Hematopoietic multipotent progenitor cell treated with erythropoietin and hydrocortisone succinate and interleukin-3 and kit ligand, for 6 days (in vitro differentiated cells): ENCODE data around the gene KLF9.
"Not testable (repeated sequence)": the region's sequence is repeated elsewhere in the genome, so short reads cannot be mapped to it uniquely, and the experiment has no call there.

Experiments used
- DNase-seq: peaks from one replicate; pipeline ENCODE4 v3.0.0-alpha.2; 2015

Gene KLF9

DNA sequence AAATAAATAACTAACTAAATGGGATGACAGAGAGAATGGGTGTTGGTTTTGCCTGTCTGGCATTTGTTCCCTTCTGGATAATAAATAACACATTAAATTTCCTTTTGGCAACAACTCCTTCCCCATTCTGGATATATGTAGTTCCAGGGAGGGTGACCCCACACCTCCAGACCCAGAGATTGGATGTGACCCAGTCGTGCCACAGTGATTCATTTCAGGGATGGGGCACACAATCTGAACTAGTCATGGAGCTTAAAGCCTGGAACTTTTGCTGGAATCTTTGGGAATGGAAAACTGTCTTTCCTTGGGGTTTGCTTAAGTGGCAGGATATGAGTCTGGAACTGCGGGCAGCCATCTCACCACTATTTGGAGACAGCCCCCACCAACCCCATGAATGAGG lies 11.3 kb downstream of the KLF9 start:
- DNase-seq: no peak

DNA sequence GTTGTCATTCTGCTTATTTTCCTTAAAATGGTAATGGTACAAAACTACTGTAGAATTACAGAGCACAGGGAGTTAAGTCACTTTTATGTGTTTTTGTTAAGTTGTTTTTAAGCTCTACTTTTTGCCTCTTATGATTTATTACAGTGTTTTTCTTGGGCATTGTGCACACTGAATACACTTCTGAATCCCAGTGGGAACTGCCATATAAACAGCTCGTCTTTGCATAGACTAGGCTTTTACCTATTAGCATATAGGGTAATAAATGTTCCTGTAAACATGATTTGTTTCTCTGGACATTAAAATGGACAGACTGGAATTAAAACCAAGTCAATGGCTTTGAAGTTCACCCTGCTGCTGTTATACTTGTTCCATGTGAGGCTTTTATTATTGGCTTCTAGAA lies 12.2 kb downstream of the KLF9 start:
- no peak for DNase-seq

DNA sequence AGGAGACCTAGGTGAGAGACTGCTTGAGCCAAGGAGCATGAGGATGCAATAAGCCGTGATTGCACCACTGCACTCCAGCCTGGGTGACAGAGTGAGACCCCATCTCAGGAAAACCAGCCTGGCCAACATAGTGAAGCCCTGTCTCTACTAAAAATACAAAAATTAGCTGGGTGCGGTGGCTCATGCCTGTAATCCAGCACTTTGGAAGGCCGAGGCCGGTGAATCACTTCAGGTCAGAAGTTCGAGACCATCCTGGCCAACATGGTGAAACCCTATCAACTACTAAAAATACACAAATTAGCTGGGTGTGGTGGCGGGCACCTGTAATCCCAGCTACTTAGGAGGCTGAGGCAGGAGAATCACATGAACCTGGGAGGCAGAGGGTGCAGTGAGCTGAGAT lies 13.2 kb downstream of the KLF9 start:
- DNase-seq: not testable (repeated sequence)

DNA sequence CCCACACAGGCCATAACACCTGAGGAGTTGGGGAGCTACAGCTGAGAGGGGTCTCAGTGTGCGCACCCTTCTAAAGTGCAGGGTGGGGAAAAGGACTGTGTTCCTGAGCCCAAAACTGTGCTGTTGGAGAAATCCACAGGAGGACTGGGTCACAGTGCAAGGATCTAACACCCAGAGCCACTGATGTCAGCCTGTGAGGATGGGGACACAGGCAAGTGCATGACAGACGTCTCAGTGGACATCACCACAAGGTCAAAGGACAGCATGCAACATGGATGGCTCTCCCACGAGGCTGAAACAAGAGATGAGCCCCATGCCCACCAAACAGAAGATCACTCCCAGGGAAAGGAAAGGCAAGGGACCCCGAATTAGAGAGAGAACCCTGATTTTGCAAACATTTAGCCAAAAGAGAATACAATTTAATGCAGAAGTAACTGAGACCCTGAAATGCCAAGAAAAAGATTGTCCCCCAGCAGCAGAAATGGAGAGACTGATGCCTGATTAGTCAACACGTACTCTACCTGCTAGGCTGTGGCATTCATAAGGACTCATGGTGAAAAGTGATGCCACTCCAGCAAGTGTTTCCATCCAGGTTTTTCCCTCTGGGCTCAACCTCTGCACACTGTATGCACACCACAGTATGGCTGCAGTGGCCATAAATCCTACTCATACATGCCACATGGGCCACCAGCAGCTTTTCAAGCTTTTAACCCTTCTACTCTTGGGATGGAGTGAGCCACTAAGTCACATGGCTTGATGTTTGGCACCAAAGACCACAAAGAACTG lies 14.2 kb downstream of the KLF9 start:
- no peak for DNase-seq

DNA sequence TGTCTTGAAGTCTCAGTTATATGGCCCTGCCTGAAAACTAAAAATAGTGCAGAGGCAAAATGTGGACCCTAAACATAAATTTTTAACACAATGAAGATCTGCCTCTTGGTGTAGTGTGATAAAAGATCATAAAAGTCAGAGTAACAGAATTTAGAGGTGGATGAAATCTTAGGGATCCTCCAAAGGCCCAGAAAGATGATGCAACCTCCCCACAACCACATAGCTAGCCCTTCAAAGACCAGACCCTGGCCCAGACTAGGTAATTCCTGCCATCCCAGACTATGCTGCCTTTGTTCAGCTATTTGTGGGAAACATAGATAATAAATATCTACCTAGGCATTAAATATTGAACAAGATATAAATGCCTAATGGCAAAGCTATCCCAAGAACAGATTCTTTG lies 15.3 kb downstream of the KLF9 start:
- no peak for DNase-seq

DNA sequence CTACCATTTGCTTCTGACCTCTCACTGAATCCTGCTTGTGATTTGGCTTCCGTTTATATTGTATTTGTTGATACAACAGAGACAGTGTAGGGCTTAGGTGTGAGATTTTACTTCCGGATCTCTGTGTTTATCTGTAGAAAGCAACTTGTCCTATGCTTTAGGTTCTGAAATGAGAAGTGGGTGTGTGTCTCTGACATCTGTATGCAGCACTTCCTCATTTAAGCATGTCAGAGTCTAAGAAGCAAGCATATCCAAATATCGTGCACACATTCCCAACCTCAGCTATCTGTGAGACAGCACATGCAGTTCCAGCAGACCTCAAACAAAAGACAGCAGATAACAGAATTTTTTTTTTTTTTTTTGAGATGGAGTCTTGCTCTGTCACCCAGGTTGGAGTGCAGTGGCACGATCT lies 16.3 kb downstream of the KLF9 start:
- peak; percentile 97 for DNase-seq

DNA sequence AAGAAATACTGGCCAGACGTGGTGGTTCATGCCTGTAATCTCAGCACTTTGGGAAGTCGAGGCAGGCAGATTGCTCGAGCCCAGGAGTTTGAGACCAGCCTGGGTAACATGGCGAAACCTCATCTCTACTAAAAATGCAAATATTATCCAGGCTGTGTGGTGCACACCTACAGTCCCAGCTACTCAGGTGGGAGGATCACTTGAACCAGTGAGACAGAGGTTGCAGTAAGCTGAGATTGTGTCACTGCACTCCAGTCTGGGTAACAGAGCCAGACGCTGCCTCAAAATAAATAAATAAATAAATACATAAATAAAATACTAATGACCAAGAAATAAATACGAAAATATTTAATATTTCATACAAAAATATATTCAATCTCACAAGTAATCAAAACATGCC lies 18.8 kb downstream of the KLF9 start:
- DNase-seq: no peak

DNA sequence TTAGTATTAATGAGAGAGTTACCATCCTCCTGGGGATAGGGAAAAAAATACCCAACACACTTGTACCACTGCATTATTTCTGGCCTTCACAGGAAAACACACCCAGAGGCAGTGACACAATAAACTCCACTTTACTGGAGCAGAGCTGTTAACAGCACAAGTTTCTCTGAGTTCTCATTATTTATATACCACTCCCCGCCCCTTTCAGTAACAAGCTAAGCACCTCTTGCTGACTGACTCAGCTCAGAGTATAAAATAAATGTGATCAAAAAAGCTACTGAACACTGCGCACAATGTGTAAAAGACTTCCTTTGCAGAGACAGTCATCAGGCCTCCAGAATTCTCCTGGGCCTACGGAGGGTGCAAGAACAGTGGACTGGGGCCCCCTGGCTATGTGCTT lies 21.6 kb downstream of the KLF9 start:
- no peak for DNase-seq

DNA sequence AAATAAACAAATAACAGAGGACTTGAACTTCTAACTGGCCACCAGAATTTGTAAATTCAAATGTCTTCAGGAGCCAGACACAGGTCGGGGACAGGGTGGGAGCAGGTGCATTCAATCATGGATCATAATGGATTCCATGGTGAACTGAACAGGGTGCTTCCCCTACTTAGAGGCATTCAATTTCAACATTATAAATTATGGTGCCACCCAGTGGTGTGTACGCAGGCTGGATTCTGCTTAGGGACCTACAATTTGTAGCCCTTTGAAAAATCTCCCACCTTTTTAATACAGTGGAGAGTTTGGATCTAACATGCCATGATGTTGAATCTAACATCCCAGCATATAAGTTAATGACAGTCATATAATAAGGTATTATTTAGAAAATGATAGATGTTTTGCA lies 22.3 kb downstream of the KLF9 start:
- DNase-seq: peak; percentile 58

DNA sequence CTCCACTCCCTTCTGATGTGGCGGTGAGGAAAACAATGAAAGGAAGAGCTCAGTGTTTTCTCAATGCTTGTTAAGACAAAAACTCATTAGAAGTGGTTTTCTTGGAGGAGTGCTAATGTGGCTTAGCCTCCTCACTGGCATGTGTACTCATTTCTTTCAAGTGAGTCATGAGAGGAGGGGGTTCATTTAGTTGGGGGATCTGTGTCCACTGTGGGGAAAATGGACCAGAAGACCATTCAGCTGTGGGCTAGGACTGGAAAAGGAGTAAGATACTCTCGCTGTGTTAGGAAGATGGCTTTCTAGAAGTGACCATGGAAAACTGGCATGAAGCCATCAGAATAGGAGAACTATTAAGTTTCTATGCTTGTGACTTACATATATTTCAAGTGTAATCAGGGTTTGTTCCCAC lies 23.5 kb downstream of the KLF9 start:
- DNase-seq: no peak

DNA sequence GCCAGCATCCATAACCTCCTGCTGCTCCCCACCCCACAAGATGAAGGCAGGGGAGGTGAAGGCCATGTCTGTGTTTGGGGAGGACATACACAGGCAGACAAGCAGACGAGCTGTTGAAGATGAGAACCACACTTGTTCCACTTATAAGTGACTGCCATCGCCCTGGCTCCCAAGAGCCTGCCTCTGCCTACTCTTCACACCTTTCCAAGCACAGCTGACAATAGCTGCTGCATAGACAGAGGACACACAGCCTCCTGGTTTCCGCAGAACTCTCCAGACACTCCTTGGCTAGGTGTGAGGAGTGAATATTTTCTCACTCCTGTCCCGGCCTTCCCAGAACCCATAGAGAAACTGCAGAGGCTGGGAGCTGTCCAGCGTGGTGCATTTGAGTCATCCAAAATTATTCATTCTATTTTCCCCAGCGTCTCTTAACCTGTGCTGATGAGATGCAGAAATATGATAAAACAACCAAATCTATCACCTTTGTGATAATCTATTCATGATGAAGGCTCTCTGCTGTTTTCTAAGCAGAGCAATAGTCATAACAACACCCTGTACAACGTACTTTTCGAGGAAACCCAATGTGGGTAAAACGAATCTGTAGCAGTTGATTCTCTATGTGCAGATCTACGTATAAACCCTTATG lies 24.7 kb downstream of the KLF9 start:
- no peak for DNase-seq

DNA sequence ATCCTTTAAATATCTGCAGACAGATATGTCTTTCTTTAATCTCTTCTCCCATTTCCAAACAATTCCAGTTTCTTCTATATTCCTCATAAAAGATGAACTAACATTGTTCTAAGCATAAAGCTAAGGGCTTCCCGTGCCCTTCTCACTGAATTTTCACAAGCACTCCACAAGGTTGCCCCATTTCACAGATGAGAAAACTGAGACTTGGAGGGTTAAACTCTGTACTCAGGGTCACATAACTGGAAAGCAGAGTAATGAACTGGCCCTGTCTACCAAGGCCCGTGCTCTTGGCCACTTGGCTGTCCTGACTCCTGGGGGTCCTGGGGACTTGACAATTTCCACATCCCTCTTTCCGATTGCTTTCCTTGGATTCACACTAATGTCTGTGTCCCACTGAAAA lies 25.3 kb downstream of the KLF9 start:
- DNase-seq: no peak

DNA sequence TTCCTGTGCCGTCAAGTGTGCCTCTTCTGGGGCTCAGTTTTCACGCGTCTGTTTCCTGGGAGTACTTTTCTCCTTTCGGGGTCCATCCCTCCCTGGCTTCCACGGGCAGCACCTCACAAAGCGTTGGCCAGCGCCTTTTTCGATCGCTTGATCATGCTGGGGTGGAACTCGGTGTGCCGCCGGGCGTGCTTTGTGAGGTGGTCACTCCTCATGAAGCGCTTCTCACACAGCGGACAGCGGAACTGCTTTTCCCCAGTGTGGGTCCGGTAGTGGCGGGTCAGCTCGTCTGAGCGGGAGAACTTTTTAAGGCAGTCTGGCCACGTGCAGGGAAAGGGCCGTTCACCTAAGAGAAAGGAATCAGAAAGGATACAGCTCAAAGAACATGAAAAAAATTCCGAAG lies 26.8 kb downstream of the KLF9 start:
- DNase-seq: no peak

DNA sequence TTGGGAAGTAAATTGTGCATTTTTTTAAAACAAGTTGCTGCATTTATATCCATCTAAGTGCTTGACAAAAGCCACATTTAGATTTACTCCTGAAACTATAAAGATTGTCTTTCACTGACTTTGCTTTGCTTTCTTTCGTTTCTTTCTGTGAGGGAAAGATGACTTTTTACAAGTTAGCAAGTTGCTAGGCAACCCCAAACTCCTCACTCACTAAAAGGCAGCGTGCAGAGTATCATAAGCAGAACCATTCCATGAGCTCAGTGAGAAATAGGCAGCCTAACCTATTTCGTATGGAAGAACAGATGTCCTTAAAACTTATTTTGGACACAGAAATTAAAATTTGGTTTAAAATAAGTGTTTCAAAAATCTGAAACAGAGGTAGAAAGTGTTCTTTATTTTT lies 29.0 kb downstream of the KLF9 start:
- DNase-seq: no peak

DNA sequence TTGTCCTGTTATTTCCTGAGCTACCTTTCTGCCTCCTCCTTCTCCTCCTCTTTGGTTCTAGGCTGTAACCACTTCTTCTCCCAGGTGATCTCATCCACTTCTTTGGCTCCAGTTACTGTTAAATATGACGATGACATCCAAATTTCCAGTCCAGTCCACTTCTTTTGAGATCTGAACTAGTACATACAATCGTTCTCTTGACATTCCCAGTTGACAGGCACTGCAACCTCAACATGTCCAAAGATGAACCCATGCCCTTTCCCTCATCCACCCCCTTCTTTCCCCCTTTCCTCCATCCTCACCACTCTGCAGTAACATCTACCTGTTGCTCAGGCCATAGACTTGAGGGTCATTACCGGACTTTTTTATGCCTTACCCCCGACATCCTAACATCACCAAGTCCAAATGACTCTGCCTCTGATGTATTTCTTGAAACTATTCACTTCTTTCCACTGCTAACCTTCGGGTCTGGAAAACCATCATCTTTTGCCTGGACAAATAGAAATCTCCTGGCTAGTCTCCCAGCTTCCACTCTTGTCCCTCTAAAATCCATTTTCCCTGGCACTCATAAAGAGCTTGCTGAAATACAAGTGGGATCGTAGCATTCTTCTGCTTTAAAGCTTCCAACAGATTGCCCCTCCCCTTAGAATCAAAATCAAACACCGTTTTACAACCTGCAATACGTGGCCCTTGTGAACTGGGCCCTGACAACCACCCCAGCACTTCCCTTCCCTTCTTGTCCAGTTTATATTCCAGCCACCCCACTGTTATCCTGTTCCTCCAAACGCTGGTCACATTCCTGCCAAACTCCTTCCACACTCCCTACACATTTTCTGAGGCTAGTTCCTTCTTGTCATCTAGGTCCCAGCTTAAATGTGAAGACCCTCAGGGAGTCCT lies 31.5 kb downstream of the KLF9 start:
- DNase-seq: no peak

DNA sequence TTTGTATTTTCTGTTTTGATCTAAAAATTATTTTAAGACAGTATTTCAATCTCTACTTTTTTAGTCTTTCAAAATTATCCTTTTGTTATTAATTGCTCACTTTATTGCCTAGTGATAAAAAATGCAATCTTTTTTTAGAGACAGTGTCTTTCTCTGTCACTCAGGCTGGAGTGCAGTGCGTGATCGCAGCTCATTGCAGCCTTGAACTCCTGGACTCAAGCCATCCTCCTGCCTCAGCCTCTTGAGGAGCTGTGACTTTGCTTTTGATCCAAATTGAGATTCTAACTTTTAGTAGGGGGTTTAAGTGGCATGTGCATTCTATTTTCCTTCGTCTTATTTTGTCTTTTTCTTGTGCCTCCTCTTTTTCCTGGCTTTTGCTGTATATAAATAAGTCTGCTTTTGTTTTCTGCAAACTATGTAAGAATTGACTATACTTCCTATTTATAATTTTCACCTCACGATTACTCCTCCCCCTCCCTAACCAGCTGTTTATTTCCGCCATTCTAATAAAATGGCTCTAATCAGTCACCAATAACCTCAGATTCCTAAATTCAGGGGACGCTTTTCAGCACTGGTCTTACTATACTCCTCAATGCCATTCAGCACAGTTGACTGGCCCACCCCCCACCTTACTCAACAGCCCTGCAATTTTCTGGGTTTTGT lies 32.3 kb downstream of the KLF9 start:
- DNase-seq: no peak

DNA sequence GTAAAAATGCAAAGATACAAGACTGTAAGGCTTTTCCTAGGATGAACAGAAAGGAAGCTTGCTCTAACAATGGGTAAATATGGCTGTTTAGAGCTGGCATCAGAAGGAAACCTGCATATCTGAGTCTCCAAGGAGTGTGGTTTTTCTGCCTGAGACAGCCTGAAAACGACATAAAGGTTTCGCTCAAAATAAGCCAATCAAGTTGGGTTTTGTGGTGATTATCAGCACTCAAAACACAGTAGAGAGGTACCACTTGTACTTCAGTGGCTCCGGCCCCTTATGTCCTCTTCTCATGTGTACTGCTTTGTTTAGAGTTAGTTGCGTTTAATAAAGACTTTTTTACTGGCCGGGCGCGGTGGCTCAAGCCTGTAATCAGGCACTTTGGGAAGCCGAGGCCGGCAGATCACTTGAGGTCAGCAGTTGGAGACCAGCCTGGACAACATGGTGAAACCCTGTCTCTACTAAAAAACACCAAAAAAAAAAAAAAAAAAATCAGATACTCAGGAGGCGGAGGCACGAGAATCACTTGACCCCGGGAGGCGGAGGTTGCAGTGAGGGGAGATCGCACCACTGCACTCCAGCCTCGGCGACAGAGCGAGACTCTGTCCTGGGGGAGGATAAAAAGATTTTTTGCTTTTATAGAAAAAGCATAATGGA lies 39.4 kb downstream of the KLF9 start:
- no peak for DNase-seq

DNA sequence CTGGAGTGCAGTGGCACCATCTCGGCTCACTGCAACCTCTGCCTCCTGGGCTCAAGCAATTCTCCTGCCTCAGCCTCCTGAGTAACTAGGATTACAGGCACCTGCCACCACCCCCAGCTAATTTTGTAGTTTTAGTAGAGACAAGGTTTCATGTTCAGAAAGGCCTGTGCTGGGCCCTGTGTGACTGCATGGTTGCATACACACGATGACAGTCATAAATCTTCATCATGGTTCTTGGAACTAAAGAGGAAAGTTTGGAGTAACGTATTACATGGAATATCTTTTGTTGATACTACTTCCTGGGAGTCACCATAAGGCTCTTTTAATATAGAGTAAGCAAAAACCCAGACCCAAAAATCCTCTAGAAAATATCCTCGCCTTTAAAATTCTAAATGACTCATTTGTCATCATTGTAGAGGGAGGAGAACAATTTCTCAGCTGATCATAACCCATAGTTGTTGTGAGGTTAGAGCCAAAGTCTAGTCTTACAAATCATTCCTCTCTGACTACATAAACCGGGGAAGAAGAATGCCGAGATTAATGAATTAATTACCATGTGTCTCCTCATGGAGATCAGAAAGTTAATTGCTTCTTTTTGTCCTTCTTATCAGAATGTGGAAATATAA lies 47.0 kb downstream of the KLF9 start:
- DNase-seq: no peak

DNA sequence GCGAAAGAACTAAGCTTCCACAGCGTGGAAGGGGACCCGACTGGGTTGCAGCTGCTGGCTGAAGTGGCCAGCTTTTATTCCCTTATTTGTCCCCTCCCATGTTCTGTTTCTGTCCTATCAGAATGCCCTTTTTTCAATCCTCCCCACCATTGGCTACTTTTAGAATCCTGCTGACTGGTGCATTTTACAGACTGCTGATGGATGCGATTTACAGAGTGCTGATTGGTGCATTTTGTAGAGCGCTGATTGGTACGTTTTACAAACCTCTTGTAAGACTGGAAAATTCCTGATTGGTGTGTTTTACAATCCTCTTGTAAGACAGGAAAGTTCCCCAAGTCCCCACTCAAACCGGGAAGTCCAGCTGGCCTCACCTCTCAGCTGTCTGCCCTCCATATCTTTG lies 50.7 kb downstream of the KLF9 start:
- DNase-seq: no peak

DNA sequence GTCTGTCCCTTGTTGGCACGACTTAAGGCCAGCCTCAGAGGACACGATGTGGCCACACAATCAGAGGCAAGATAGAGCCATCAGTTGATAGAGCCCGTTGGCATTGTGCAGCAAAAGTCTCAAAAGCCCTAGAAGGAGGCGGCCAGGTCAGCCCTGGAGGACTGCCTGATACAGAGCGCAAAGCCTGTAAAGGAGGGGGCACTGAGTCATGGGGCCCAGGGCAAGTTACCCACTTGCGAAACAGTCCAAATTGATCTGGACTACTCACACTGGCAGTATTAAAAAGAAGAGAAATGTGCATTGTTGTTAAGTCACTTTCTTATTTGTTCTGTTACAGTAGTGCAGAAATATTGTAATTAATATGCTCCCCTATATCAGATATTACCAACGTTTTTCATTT lies 51.5 kb downstream of the KLF9 start:
- no peak for DNase-seq

DNA sequence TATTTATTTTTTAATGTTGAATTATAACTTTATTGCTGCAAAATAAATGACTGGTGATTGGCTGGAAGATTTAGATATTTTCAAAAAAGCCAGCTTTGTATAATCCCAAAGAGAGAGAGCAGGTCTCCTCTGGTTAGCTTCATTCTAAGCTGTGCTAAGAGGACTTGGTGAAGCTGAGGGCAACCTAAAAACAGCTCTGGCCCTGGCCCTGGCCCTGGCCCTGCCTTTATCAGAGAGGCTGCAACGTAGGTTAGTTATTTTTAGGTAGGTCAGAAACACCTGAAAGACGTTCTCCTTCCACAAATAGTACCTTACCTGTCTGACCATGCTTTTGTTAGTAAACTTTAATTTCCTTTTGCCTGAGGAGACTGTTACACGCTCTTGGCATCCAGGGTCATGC lies 58.7 kb downstream of the KLF9 start:
- DNase-seq: no peak

DNA sequence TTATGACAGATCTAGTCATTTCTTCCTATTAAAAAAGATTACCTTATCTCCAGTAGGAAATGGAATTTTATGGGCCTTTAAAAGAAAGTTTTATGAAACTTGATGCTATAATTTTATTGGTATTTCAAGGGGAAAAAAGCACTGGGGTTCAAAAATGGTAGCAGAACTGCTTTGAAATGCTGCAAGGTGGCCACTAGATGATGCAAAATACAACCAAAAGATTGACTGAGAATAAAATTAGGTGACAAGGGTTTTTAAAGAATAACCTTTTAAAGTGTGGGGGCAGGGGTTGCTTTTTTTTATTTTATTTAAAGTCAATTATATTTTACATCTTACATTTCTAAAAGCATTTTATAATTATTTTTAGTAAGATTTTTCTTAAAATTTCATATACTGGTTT lies 61.7 kb downstream of the KLF9 start:
- DNase-seq: peak; percentile 36
